Measurements from ENCODE around the gene ENTPD1. TPM values are rescaled to one million over a fixed set of nuclear protein-coding genes. Genes with fewer than 3 reads are reported as not detected.
A peak's percentile ranks its signal among the peaks of the same experiment; 100 is the strongest.
"Not testable (repeated sequence)": the region's sequence is repeated elsewhere in the genome, so short reads cannot be mapped to it uniquely, and the experiment has no call there.

The ENTPD1 gene
- total RNA-seq, 1 donor from 2014 or later = 8.9 TPM

- not testable (repeated sequence) for H3K4me3 ChIP-seq (ENCODE audit: low read length in 3 of 3); H3K4me1 ChIP-seq (ENCODE audit: control insufficient read depth in 3 of 3, insufficient read depth in 3 of 3, low read length in 3 of 3); H3K9me3 ChIP-seq (ENCODE audit: control insufficient read depth in 3 of 3, low read length in 3 of 3); H3K9ac ChIP-seq (ENCODE audit: low read depth in 1 of 3, low read length in 3 of 3); H3K27ac ChIP-seq (ENCODE audit: low read depth, low read length); H3K27me3 ChIP-seq (ENCODE audit: control insufficient read depth in 3 of 3, insufficient read depth in 3 of 3, low read length in 3 of 3)
- peaks cover 4 to 14% (median 12%) of the 10 kb centered on the region in 3 donors for H3K36me3 ChIP-seq (ENCODE audit: control insufficient read depth in 3 of 3, insufficient read depth in 3 of 3, low read length in 3 of 3)
Measured at GRCh38 chr10:95874783-95875182, 118.8 kb downstream of the ENTPD1 start.

GRCh38 chr10:95876756-95877155 lies 120.8 kb downstream of the ENTPD1 start:
- Histone ChIP-seq H3K9ac (ENCODE audit: low read depth in 1 of 3, low read length in 3 of 3) (no peak overlapping the region), H3K36me3 (ENCODE audit: control insufficient read depth in 3 of 3, insufficient read depth in 3 of 3, low read length in 3 of 3) (peaks cover 4 to 14% (median 8%) of the 10 kb centered on the region in 3 donors), H3K4me3 (ENCODE audit: low read length in 3 of 3) (no peak overlapping the region), H3K27me3 (ENCODE audit: control insufficient read depth in 3 of 3, insufficient read depth in 3 of 3, low read length in 3 of 3) (no peaks in the 10 kb centered on the region), H3K9me3 (ENCODE audit: control insufficient read depth in 3 of 3, low read length in 3 of 3) (no peaks in the 10 kb centered on the region), H3K4me1 (ENCODE audit: control insufficient read depth in 3 of 3, insufficient read depth in 3 of 3, low read length in 3 of 3) (no peaks in the 10 kb centered on the region), H3K27ac (ENCODE audit: low read depth, low read length) (no peak overlapping the region)

- H3K4me1 ChIP-seq (ENCODE audit: control insufficient read depth in 3 of 3, insufficient read depth in 3 of 3, low read length in 3 of 3) = no peaks in the 10 kb centered on the region
Measured at GRCh38 chr10:95877881-95878280, 121.9 kb downstream of the ENTPD1 start.

GRCh38 chr10:95880704-95881103 lies 124.7 kb downstream of the ENTPD1 start:
- no peak overlapping the region for H3K4me3 ChIP-seq (ENCODE audit: low read length in 3 of 3)
- H3K27ac ChIP-seq (ENCODE audit: low read depth, low read length) = no peak overlapping the region
- peaks cover 0 to 4% (median 2%) of the 10 kb centered on the region in 3 donors for H3K36me3 ChIP-seq (ENCODE audit: control insufficient read depth in 3 of 3, insufficient read depth in 3 of 3, low read length in 3 of 3)
- H3K27me3 ChIP-seq (ENCODE audit: control insufficient read depth in 3 of 3, insufficient read depth in 3 of 3, low read length in 3 of 3) = no peaks in the 10 kb centered on the region
- H3K9me3 ChIP-seq (ENCODE audit: control insufficient read depth in 3 of 3, low read length in 3 of 3) = no peaks in the 10 kb centered on the region
- no peaks in the 10 kb centered on the region for H3K4me1 ChIP-seq (ENCODE audit: control insufficient read depth in 3 of 3, insufficient read depth in 3 of 3, low read length in 3 of 3)
- no peak overlapping the region for H3K9ac ChIP-seq (ENCODE audit: low read depth in 1 of 3, low read length in 3 of 3)

More at GRCh38 chr10:95877881-95878280, 121.9 kb downstream of the ENTPD1 start:
- Histone ChIP-seq H3K9ac (ENCODE audit: low read depth in 1 of 3, low read length in 3 of 3) (no peak overlapping the region), H3K9me3 (ENCODE audit: control insufficient read depth in 3 of 3, low read length in 3 of 3) (no peaks in the 10 kb centered on the region), H3K4me3 (ENCODE audit: low read length in 3 of 3) (no peak overlapping the region), H3K36me3 (ENCODE audit: control insufficient read depth in 3 of 3, insufficient read depth in 3 of 3, low read length in 3 of 3) (peaks cover 0 to 10% (median 8%) of the 10 kb centered on the region in 3 donors), H3K27ac (ENCODE audit: low read depth, low read length) (no peak overlapping the region), H3K27me3 (ENCODE audit: control insufficient read depth in 3 of 3, insufficient read depth in 3 of 3, low read length in 3 of 3) (no peaks in the 10 kb centered on the region)

- H3K27ac ChIP-seq (ENCODE audit: low read depth, low read length) = no peak overlapping the region
- no peaks in the 10 kb centered on the region for H3K27me3 ChIP-seq (ENCODE audit: control insufficient read depth in 3 of 3, insufficient read depth in 3 of 3, low read length in 3 of 3)
- H3K36me3 ChIP-seq (ENCODE audit: control insufficient read depth in 3 of 3, insufficient read depth in 3 of 3, low read length in 3 of 3) = peaks cover 0 to 2% (median 1%) of the 10 kb centered on the region in 3 donors
- no peaks in the 10 kb centered on the region for H3K4me1 ChIP-seq (ENCODE audit: control insufficient read depth in 3 of 3, insufficient read depth in 3 of 3, low read length in 3 of 3)
- H3K9me3 ChIP-seq (ENCODE audit: control insufficient read depth in 3 of 3, low read length in 3 of 3) = no peaks in the 10 kb centered on the region
- H3K4me3 ChIP-seq (ENCODE audit: low read length in 3 of 3) = no peak overlapping the region
- H3K9ac ChIP-seq (ENCODE audit: low read depth in 1 of 3, low read length in 3 of 3) = no peak overlapping the region
Measured at GRCh38 chr10:95881316-95881715, 125.4 kb downstream of the ENTPD1 start.

- Histone ChIP-seq H3K4me3 (ENCODE audit: low read length in 3 of 3) (no peak overlapping the region), H3K36me3 (ENCODE audit: control insufficient read depth in 3 of 3, insufficient read depth in 3 of 3, low read length in 3 of 3) (peaks cover 0 to 20% (median 7%) of the 10 kb centered on the region in 3 donors), H3K9me3 (ENCODE audit: control insufficient read depth in 3 of 3, low read length in 3 of 3) (no peaks in the 10 kb centered on the region), H3K27ac (ENCODE audit: low read depth, low read length) (no peak overlapping the region), H3K27me3 (ENCODE audit: control insufficient read depth in 3 of 3, insufficient read depth in 3 of 3, low read length in 3 of 3) (no peaks in the 10 kb centered on the region), H3K9ac (ENCODE audit: low read depth in 1 of 3, low read length in 3 of 3) (no peak overlapping the region), H3K4me1 (ENCODE audit: control insufficient read depth in 3 of 3, insufficient read depth in 3 of 3, low read length in 3 of 3) (no peaks in the 10 kb centered on the region)
Measured at GRCh38 chr10:95889830-95890229, 133.9 kb downstream of the ENTPD1 start.

- Histone ChIP-seq H3K9ac (ENCODE audit: low read depth in 1 of 3, low read length in 3 of 3) (no peak overlapping the region), H3K36me3 (ENCODE audit: control insufficient read depth in 3 of 3, insufficient read depth in 3 of 3, low read length in 3 of 3) (peaks cover 5 to 25% (median 20%) of the 10 kb centered on the region in 3 donors), H3K4me1 (ENCODE audit: control insufficient read depth in 3 of 3, insufficient read depth in 3 of 3, low read length in 3 of 3) (no peaks in the 10 kb centered on the region), H3K4me3 (ENCODE audit: low read length in 3 of 3) (no peak overlapping the region), H3K9me3 (ENCODE audit: control insufficient read depth in 3 of 3, low read length in 3 of 3) (no peaks in the 10 kb centered on the region), H3K27ac (ENCODE audit: low read depth, low read length) (no peak overlapping the region), H3K27me3 (ENCODE audit: control insufficient read depth in 3 of 3, insufficient read depth in 3 of 3, low read length in 3 of 3) (no peaks in the 10 kb centered on the region)
Measured at GRCh38 chr10:95896071-95896850, 140.3 kb downstream of the ENTPD1 start.

GRCh38 chr10:95905897-95906580 lies 150.1 kb downstream of the ENTPD1 start:
- not testable (repeated sequence) for H3K4me3 ChIP-seq (ENCODE audit: low read length in 3 of 3); H3K9me3 ChIP-seq (ENCODE audit: control insufficient read depth in 3 of 3, low read length in 3 of 3); H3K4me1 ChIP-seq (ENCODE audit: control insufficient read depth in 3 of 3, insufficient read depth in 3 of 3, low read length in 3 of 3)

GRCh38 chr10:95906677-95907455 lies 150.9 kb downstream of the ENTPD1 start:
- Histone ChIP-seq H3K9ac (ENCODE audit: low read depth in 1 of 3, low read length in 3 of 3) (peak overlapping the region; percentile 77 to 85 (median 77)), H3K36me3 (ENCODE audit: control insufficient read depth in 3 of 3, insufficient read depth in 3 of 3, low read length in 3 of 3) (peaks cover 0 to 14% (median 10%) of the 10 kb centered on the region in 3 donors), H3K4me3 (ENCODE audit: low read length in 3 of 3) (peak overlapping the region; percentile 93 to 99 (median 94)), H3K27me3 (ENCODE audit: control insufficient read depth in 3 of 3, insufficient read depth in 3 of 3, low read length in 3 of 3) (no peaks in the 10 kb centered on the region), H3K9me3 (ENCODE audit: control insufficient read depth in 3 of 3, low read length in 3 of 3) (no peaks in the 10 kb centered on the region), H3K4me1 (ENCODE audit: control insufficient read depth in 3 of 3, insufficient read depth in 3 of 3, low read length in 3 of 3) (peaks cover 0 to 4% (median 3%) of the 10 kb centered on the region in 3 donors), H3K27ac (ENCODE audit: low read depth, low read length) (peak overlapping the region; percentile 77)

More at GRCh38 chr10:95905897-95906580, 150.1 kb downstream of the ENTPD1 start:
- not testable (repeated sequence) for H3K27me3 ChIP-seq (ENCODE audit: control insufficient read depth in 3 of 3, insufficient read depth in 3 of 3, low read length in 3 of 3); H3K9ac ChIP-seq (ENCODE audit: low read depth in 1 of 3, low read length in 3 of 3); H3K27ac ChIP-seq (ENCODE audit: low read depth, low read length)
- H3K36me3 ChIP-seq (ENCODE audit: control insufficient read depth in 3 of 3, insufficient read depth in 3 of 3, low read length in 3 of 3) = peaks cover 0 to 14% (median 10%) of the 10 kb centered on the region in 3 donors
